SU-DHL-6 (cell line): ENCODE results near the gene VTI1A.

Experiments
- EZH2phosphoT487 ChIP-seq: fragments of 200-600 bp; sonication (generic), shearing (Covaris generic); conservative IDR thresholded peaks from 2 replicates; pipeline ENCODE4 v1.6.1; 2018; ENCODE audit warnings: mild to moderate bottlenecking, antibody characterized with exemption, low read length, moderate library complexity, mixed read lengths
- TF ChIP-seq, protein P1 (sequence below): fragments of 200-600 bp; sonication (generic); IDR thresholded peaks from one replicate; pipeline ENCODE4 v1.5.1; 2017; ENCODE audit warnings: antibody characterized with exemption, mild to moderate bottlenecking, low read length, moderate library complexity; ENCODE audit not compliant: insufficient read depth, poor library complexity, severe bottlenecking

DNA sequence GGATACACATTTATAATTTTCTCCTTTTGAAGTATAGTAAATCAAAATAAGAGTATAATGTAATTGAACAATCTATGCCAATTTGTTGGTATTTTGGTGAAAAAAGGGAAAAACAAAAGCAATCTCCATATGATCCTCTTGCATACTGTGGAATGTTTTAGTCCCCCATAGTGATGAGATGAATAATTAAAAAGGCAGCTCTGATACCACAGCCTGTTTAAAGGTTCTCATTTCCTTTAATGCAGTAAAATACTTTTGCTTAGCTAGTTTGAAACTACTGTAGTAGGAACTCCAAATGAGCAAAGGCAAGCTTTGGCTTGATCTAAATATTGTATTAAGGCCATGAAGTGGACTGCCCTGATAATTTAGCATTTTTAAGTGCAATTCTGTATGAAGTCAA, 77.6 kb downstream of the VTI1A start:
- TF ChIP-seq, protein P1, sequence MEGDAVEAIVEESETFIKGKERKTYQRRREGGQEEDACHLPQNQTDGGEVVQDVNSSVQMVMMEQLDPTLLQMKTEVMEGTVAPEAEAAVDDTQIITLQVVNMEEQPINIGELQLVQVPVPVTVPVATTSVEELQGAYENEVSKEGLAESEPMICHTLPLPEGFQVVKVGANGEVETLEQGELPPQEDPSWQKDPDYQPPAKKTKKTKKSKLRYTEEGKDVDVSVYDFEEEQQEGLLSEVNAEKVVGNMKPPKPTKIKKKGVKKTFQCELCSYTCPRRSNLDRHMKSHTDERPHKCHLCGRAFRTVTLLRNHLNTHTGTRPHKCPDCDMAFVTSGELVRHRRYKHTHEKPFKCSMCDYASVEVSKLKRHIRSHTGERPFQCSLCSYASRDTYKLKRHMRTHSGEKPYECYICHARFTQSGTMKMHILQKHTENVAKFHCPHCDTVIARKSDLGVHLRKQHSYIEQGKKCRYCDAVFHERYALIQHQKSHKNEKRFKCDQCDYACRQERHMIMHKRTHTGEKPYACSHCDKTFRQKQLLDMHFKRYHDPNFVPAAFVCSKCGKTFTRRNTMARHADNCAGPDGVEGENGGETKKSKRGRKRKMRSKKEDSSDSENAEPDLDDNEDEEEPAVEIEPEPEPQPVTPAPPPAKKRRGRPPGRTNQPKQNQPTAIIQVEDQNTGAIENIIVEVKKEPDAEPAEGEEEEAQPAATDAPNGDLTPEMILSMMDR = no peak
- no peak for TF ChIP-seq EZH2phosphoT487
